Neuronal stem cell (in vitro differentiated cells): ENCODE data around the gene VAMP8.

Experiments used
- DNase-seq: peaks from one replicate; pipeline ENCODE4 v3.0.0-alpha.2; 2013; ENCODE audit warnings: low spot score
- H2AFZ ChIP-seq: one replicate; pipeline ENCODE4 v1.6.1; 2013; ENCODE audit warnings: mild to moderate bottlenecking, low read length, inconsistent platforms
- H2AK5ac ChIP-seq: 2 replicates; pipeline ENCODE4 v1.6.1; 2013; ENCODE audit warnings: low read depth, mild to moderate bottlenecking, inconsistent platforms, low read length, moderate library complexity, mixed read lengths
- H2BK120ac ChIP-seq: 2 replicates; pipeline ENCODE4 v1.6.1; 2013; ENCODE audit warnings: low read depth, mild to moderate bottlenecking, inconsistent platforms, low read length, moderate library complexity, mixed read lengths
- H2BK12ac ChIP-seq: one replicate; pipeline ENCODE4 v1.6.1; 2013; ENCODE audit warnings: low read length, inconsistent platforms
- H2BK15ac ChIP-seq: 2 replicates; pipeline ENCODE4 v1.6.1; 2013; ENCODE audit warnings: mild to moderate bottlenecking, low read length, inconsistent platforms, mixed read lengths
- H2BK5ac ChIP-seq: one replicate; pipeline ENCODE4 v1.6.1; 2013; ENCODE audit warnings: inconsistent platforms, mild to moderate bottlenecking, low read length, moderate library complexity
- H3K14ac ChIP-seq: one replicate; pipeline ENCODE4 v1.6.1; 2013; ENCODE audit warnings: low read length, inconsistent platforms
- H3K18ac ChIP-seq: 2 replicates; pipeline ENCODE4 v1.6.1; 2013; ENCODE audit warnings: low read length, inconsistent platforms
- H3K23ac ChIP-seq: 2 replicates; pipeline ENCODE4 v1.6.1; 2013; ENCODE audit warnings: low read depth, mild to moderate bottlenecking, mixed read lengths, low read length, inconsistent platforms; ENCODE audit not compliant: poor library complexity
- H3K27ac ChIP-seq: replicated peaks from 3 replicates; pipeline ENCODE4 v1.5.1; 2013; ENCODE audit warnings: low read length, inconsistent platforms
- H3K27me3 ChIP-seq, 3 experiments: 2 replicates each; pipeline ENCODE4 v1.6.1; 2013; ENCODE audit warnings: low read length in 3 of 3, mild to moderate bottlenecking in 2 of 3, inconsistent platforms in 1 of 3, low read depth in 1 of 3, mixed read lengths in 1 of 3, moderate library complexity in 1 of 3; ENCODE audit not compliant: control insufficient read depth in 3 of 3, insufficient read depth in 3 of 3
- H3K36me3 ChIP-seq, 2 donors: replicated peaks in 1 of 2; 2 replicates each; pipeline ENCODE4 v1.6.1; 2013; ENCODE audit warnings: low read length in 2 of 2; ENCODE audit not compliant: control insufficient read depth in 2 of 2, insufficient read depth in 2 of 2
- H3K4ac ChIP-seq: 2 replicates; pipeline ENCODE4 v1.6.1; 2013; ENCODE audit warnings: inconsistent platforms, mild to moderate bottlenecking, low read length, moderate library complexity
- H3K4me1 ChIP-seq, 2 donors: 1 replicate in 1 of 2; 2 replicates in 1 of 2; pipeline ENCODE4 v1.6.1; 2013; ENCODE audit warnings: low read length in 2 of 2, low read depth in 1 of 2; ENCODE audit not compliant: control insufficient read depth in 2 of 2, insufficient read depth in 1 of 2
- H3K4me2 ChIP-seq: one replicate; pipeline ENCODE4 v1.6.1; 2013; ENCODE audit warnings: mild to moderate bottlenecking, low read length, inconsistent platforms; ENCODE audit not compliant: insufficient read depth, poor library complexity, severe bottlenecking
- H3K4me3 ChIP-seq, 2 donors: 2 replicates each; pipeline ENCODE4 v1.5.1; 2013; ENCODE audit warnings: low read length in 2 of 2, mild to moderate bottlenecking in 2 of 2, inconsistent platforms in 1 of 2, moderate library complexity in 1 of 2
- H3K79me1 ChIP-seq: one replicate; pipeline ENCODE4 v1.6.1; 2013; ENCODE audit warnings: low read depth, mild to moderate bottlenecking, inconsistent platforms, low read length, moderate library complexity
- H3K9ac ChIP-seq: one replicate; pipeline ENCODE4 v1.6.1; 2013; ENCODE audit warnings: mild to moderate bottlenecking, low read depth, low read length, inconsistent platforms; ENCODE audit not compliant: poor library complexity
- H3K9me3 ChIP-seq, 2 donors: replicated peaks in 1 of 2; 2 replicates each; pipeline versions ENCODE3 to v1.6.1; 2013; ENCODE audit warnings: low read length in 2 of 2, mild to moderate bottlenecking in 2 of 2, inconsistent platforms in 1 of 2, low read depth in 1 of 2, mixed read lengths in 1 of 2, moderate library complexity in 1 of 2; ENCODE audit not compliant: control insufficient read depth in 2 of 2, insufficient read depth in 1 of 2
- H4K8ac ChIP-seq: one replicate; pipeline ENCODE4 v1.6.1; 2013; ENCODE audit warnings: low read depth, mild to moderate bottlenecking, inconsistent platforms, low read length, moderate library complexity
- H4K91ac ChIP-seq: one replicate; pipeline ENCODE4 v1.6.1; 2013; ENCODE audit warnings: low read length, low read depth, mild to moderate bottlenecking, inconsistent platforms; ENCODE audit not compliant: poor library complexity
- WGBS, 2 donors: extraction: QIAGEN DNeasy Blood & Tissue Kit; methylation state at CpG; one replicate each; pipeline ENCODE4 v1.1.7; 2013; ENCODE audit warnings: missing lambda C conversion rate in 2 of 2, mixed read lengths in 1 of 2; ENCODE audit not compliant: insufficient read length in 2 of 2, insufficient replicate concordance in 1 of 2; ENCODE audit errors: extremely low coverage in 2 of 2; 5-methylcytosine and 5-hydroxymethylcytosine counted together

The VAMP8 gene

DNA sequence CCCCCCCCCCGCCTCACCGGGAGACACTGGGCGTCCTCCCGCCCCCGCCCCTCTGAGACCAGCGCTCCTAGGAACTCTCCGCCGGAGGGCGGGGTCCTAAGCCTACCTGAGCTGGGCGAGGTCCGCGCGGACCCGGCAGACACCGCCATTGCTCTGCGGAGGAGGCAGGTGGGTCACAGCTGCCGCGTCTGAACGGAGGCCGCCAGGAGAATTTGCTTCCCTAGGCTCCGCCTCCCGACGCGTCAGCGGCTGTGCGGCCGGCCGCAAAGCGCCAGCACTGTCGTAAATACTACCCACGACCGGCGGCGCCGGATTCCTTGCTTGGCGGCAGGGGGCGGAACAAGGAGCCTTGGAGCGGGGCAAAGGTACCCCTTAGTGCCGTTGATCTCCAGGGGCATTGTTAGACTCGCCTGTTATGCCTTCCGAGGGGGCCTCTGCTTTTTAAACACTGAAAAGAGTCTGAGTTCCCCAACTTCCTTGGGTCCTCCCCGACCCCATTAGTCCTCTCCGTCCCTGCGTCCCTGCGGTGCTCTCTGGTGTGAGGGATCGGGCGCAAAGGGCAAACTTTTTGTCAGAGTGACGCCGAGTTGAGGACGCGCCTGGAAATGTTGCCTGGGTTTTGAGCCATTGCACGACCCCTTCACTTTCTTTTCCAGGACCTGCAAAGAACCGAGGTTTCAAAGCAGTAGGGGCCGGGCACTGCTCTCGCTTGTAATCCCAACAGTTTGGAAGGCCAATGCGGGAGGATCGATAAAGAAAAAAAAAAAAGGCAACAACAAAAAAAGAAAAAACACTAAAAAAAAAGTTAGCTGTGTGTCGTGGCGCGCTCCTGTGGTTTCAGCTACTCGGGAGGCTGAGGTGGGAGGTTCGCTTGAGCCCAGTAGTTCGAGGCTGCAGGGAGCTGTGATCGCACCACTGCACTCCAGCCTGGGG, 15.8 kb upstream of the VAMP8 start, which contains the start of gene GGCX:
TSS of gene GGCX (minus strand) at position 214 of the 933 bp plus-strand sequence. CDS start at position 149, 65 bp downstream.
- H3K79me1 ChIP-seq = peaks cover 2% of the 10 kb centered on the region
- no CpG with 5 or more reads among the region's 64 CpGs for WGBS, 2 donors
- peak within 1 kb of the TSS; percentile 68 for H3K27ac ChIP-seq
- H3K18ac ChIP-seq = peak within 1 kb of the TSS; percentile 84
- no peaks in the 10 kb centered on the region for H3K27me3 ChIP-seq
- peak within 1 kb of the TSS; percentile 90 for H2AFZ ChIP-seq
- H2AK5ac ChIP-seq = no peak within 1 kb of the TSS
- H3K4me1 ChIP-seq = peaks cover 0 to 2% of the 10 kb centered on the region in 2 donors
- peaks cover 9 to 26% of the 10 kb centered on the region in 2 donors for H3K36me3 ChIP-seq
- no peak within 1 kb of the TSS for H4K8ac ChIP-seq
- peak within 1 kb of the TSS; percentile 5 for H3K14ac ChIP-seq
- no peak within 1 kb of the TSS for H2BK120ac ChIP-seq
- H2BK12ac ChIP-seq = no peak within 1 kb of the TSS
- peak within 1 kb of the TSS; percentile 83 for H3K9ac ChIP-seq
- peak within 1 kb of the TSS; percentile 81 for H3K4me2 ChIP-seq
- peak within 1 kb of the TSS; percentile 21 for H3K23ac ChIP-seq
- H2BK5ac ChIP-seq = peak within 1 kb of the TSS; percentile 13
- no peak within 1 kb of the TSS for H3K4ac ChIP-seq
- H4K91ac ChIP-seq = no peak within 1 kb of the TSS
- peak; percentile 92 for DNase-seq
- no peaks in the 10 kb centered on the region for H3K9me3 ChIP-seq
- peak within 1 kb of the TSS; percentile 87 to 89 for H3K4me3 ChIP-seq
- no peak within 1 kb of the TSS for H2BK15ac ChIP-seq

DNA sequence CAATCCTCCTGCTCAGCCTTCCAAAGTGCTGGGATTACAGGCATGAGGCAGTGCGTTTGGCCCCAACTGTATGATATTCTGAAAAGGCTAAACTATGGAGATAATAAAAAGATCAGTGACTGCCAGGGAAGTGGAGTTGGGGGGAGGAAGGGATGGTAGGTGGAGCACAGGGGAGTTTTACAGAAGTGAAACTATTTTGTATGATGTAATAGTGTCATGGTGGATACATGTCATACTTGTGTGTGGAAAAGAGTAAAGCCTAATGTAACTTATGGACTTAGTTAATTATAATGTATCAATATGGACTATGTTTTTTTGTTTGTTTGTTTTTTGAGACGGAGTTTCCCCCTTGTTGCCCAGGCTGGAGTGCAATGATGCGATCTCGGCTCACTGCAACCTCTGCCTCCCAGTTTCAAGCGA, 13.2 kb upstream of the VAMP8 start:
- Histone ChIP-seq H2BK120ac (no peak overlapping the region), H4K8ac (no peak overlapping the region), H3K79me1 (peaks cover 2% of the 10 kb centered on the region), H3K18ac (no peak overlapping the region), H3K4me3 (no peak overlapping the region), H3K27ac (no peak overlapping the region), H2AFZ (no peak overlapping the region), H2BK5ac (no peak overlapping the region), H3K23ac (no peak overlapping the region), H3K36me3 (peaks cover 0 to under 1% of the 10 kb centered on the region in 2 donors), H3K27me3 (no peaks in the 10 kb centered on the region), H3K4ac (no peak overlapping the region), H4K91ac (no peak overlapping the region), H2BK12ac (no peak overlapping the region), H2AK5ac (no peak overlapping the region), H2BK15ac (no peak overlapping the region), H3K9ac (no peak overlapping the region), H3K4me2 (no peak overlapping the region), H3K4me1 (peaks cover 0 to 2% of the 10 kb centered on the region in 2 donors), H3K14ac (no peak overlapping the region), H3K9me3 (no peaks in the 10 kb centered on the region)
- no peak for DNase-seq
- no CpG with 5 or more reads among the region's 5 CpGs for WGBS, 2 donors

DNA sequence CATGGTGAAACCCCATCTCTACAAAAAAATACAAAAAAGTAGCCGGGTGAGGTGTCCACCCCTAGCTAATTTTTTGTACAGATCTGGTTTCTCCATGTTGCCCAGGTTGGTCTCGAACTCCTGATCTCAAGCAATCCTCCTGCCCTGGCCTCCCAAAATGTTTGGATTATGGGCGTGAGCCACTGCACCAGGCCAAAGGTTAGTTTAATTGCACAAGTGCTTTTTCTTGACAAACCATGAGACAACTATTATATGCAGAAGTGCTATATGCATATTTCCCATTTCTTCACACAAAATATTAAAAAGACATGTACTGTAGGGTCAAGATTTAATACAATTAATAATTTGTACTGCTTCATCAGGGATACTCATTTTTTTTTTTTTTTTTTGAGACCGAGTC, 11.1 kb upstream of the VAMP8 start:
- no CpG with 5 or more reads among the region's 4 CpGs for WGBS, 2 donors
- H2BK12ac ChIP-seq = no peak overlapping the region

GRCh38 chr2:85575739-85576138, 1.6 kb upstream of the VAMP8 start:
- peaks cover 20 to 26% of the 10 kb centered on the region in 2 donors for H3K4me1 ChIP-seq
- no peaks in the 10 kb centered on the region for H3K9me3 ChIP-seq
- no peak overlapping the region for H3K4me2 ChIP-seq
- H4K91ac ChIP-seq = no peak overlapping the region
- DNase-seq = no peak
- H3K18ac ChIP-seq = no peak overlapping the region
- no peak overlapping the region for H3K14ac ChIP-seq
- no peak overlapping the region for H3K4me3 ChIP-seq
- H3K9ac ChIP-seq = no peak overlapping the region
- H3K27me3 ChIP-seq = peaks cover 0 to 14% (median 10%) of the 10 kb centered on the region in 3 experiments
- no peaks in the 10 kb centered on the region for H3K36me3 ChIP-seq
- H3K4ac ChIP-seq = no peak overlapping the region
- no peak overlapping the region for H2AK5ac ChIP-seq
- no peak overlapping the region for H2AFZ ChIP-seq
- H4K8ac ChIP-seq = no peak overlapping the region
- no peaks in the 10 kb centered on the region for H3K79me1 ChIP-seq
- no peak overlapping the region for H2BK120ac ChIP-seq
- WGBS, 2 donors = no CpG with 5 or more reads among the region's 8 CpGs
- H2BK5ac ChIP-seq = no peak overlapping the region
- H3K27ac ChIP-seq = no peak overlapping the region
- no peak overlapping the region for H2BK12ac ChIP-seq
- no peak overlapping the region for H2BK15ac ChIP-seq
- no peak overlapping the region for H3K23ac ChIP-seq

More for the DNA sequence above, 11.1 kb upstream of the VAMP8 start:
- Histone ChIP-seq H3K4me1 (no peaks in the 10 kb centered on the region), H3K14ac (no peak overlapping the region), H3K4me2 (no peak overlapping the region), H2AFZ (no peak overlapping the region), H3K27me3 (peaks cover 0 to 11% (median 10%) of the 10 kb centered on the region in 3 experiments), H4K91ac (no peak overlapping the region), H3K9me3 (no peaks in the 10 kb centered on the region), H2AK5ac (no peak overlapping the region), H2BK120ac (no peak overlapping the region), H3K36me3 (no peaks in the 10 kb centered on the region), H3K9ac (no peak overlapping the region), H3K27ac (no peak overlapping the region), H2BK15ac (no peak overlapping the region), H3K79me1 (no peaks in the 10 kb centered on the region), H3K18ac (no peak overlapping the region), H3K23ac (no peak overlapping the region), H2BK5ac (no peak overlapping the region), H4K8ac (no peak overlapping the region), H3K4me3 (no peak overlapping the region), H3K4ac (no peak overlapping the region)
- DNase-seq = no peak
